SK-MEL-5 (cell line): ENCODE data around the gene STAT3. TPM values are rescaled to one million over a fixed set of nuclear protein-coding genes. Genes with fewer than 3 reads are reported as not detected.
"Not testable (repeated sequence)": the region's sequence is repeated elsewhere in the genome, so short reads cannot be mapped to it uniquely, and the experiment has no call there.

Experiments used
- DNase-seq: peaks from one replicate; pipeline ENCODE4 v3.0.0-alpha.2; 2016; ENCODE audit warnings: low read depth, low spot score
- in situ Hi-C: cut with HindIII; loops from 2 replicates; pipeline ENCODE4 v1.10.0; 2016; ENCODE audit warnings: low sequenced_read_pairs, high pct_unique_total_duplicates, low pct_unique_long_range_greater_than_20kb
- polyA plus RNA-seq, 2 experiments: library from polyadenylated mRNA; depleted of rRNA; stranded (reverse); fragments of >200 nt; gene quantifications; 2 replicates each; pipeline ENCODE4 v1.2.3, GENCODE V29; 2015
- total RNA-seq: library from RNA; depleted of rRNA; stranded (reverse); fragments of >200 nt; shearing (Covaris generic); gene quantifications from 2 replicates; pipeline ENCODE4 v1.2.3, GENCODE V29; 2014; rRNA removed

The STAT3 gene
- 99.5 and 103 TPM in 2 replicates for total RNA-seq
- polyA plus RNA-seq (2015; cell fraction: cytosol; rRNA removed): 141 and 176 TPM in 2 replicates
- polyA plus RNA-seq (2015; cell fraction: nucleus; rRNA removed): 117 and 121 TPM in 2 replicates

GRCh38 chr17:42388381-42389134 is at the start of gene STAT3:
Gene STAT3 (minus strand): TSS chr17:42388442. CDS start chr17:42348516, 39,926 bp downstream.
- peak; percentile 100 for DNase-seq
- in situ Hi-C loops: no loop called here

GRCh38 chr17:42436391-42436790 is 48.1 kb upstream of the STAT3 start:
- in situ Hi-C loops: no loop called here
- DNase-seq: peak; percentile 85

GRCh38 chr17:42431758-42432161 is 43.5 kb upstream of the STAT3 start:
- DNase-seq: no peak
- in situ Hi-C loops: no loop called here

GRCh38 chr17:42429726-42430447 is 41.6 kb upstream of the STAT3 start:
- in situ Hi-C loops: no loop called here

GRCh38 chr17:42428141-42428944 is 40.1 kb upstream of the STAT3 start:
- in situ Hi-C loops: no loop called here
- DNase-seq: peak; percentile 87

More at GRCh38 chr17:42429726-42430447, 41.6 kb upstream of the STAT3 start:
- no peak for DNase-seq

- in situ Hi-C loops: no loop called here
- DNase-seq: no peak
Observed at GRCh38 chr17:42424991-42425610, 36.9 kb upstream of the STAT3 start.

GRCh38 chr17:42423766-42424165 is 35.5 kb upstream of the STAT3 start:
- DNase-seq: no peak
- in situ Hi-C loops: no loop called here

GRCh38 chr17:42422958-42423712 is 34.9 kb upstream of the STAT3 start, which contains the start of gene CAVIN1:
Gene CAVIN1 (minus strand): TSS chr17:42423256. CDS start chr17:42423097, 159 bp downstream.
- in situ Hi-C loops: no loop called here
- peak; percentile 75 for DNase-seq

- no peak for DNase-seq
- in situ Hi-C loops: no loop called here
Observed at GRCh38 chr17:42422412-42422957, 34.2 kb upstream of the STAT3 start.

- DNase-seq: no peak
- in situ Hi-C loops: no loop called here
Observed at GRCh38 chr17:42421507-42422338, 33.5 kb upstream of the STAT3 start.

GRCh38 chr17:42421136-42421506 is 32.9 kb upstream of the STAT3 start:
- in situ Hi-C loops: no loop called here

GRCh38 chr17:42417981-42418380 is 29.7 kb upstream of the STAT3 start:
- in situ Hi-C loops, DNase-seq: not testable (repeated sequence)

More at GRCh38 chr17:42421136-42421506, 32.9 kb upstream of the STAT3 start:
- no peak for DNase-seq

GRCh38 chr17:42414704-42415409 is 26.6 kb upstream of the STAT3 start:
- in situ Hi-C loops: no loop called here
- DNase-seq: no peak

- no peak for DNase-seq
- in situ Hi-C loops: no loop called here
Observed at GRCh38 chr17:42413464-42414040, 25.3 kb upstream of the STAT3 start.
